Astrocyte of the cerebellum (primary cell): ENCODE results near the gene PITHD1.
A peak's percentile ranks its signal among the peaks of the same experiment; 100 is the strongest.

Experiments
- DNase-seq: peaks from one replicate; pipeline ENCODE4 v3.0.0-alpha.2; 2011; ENCODE audit warnings: low read depth
- H3K4me3 ChIP-seq: 2 replicates; pipeline ENCODE4 v1.5.1; 2011; ENCODE audit warnings: mild to moderate bottlenecking, low read depth, low read length, moderate library complexity
- CTCF ChIP-seq: IDR thresholded peaks from 2 replicates; pipeline ENCODE4 v1.5.1; 2012; ENCODE audit warnings: low read length, low read depth, moderate library complexity, mild to moderate bottlenecking; ENCODE audit errors: missing control alignments
- in situ Hi-C: cut with HindIII; loops from 2 replicates; pipeline ENCODE4 v1.10.0; 2017; ENCODE audit warnings: low sequenced_read_pairs

Gene PITHD1

GRCh38 chr1:23810818-23811540 is 32.8 kb downstream of the PITHD1 start:
- no peak overlapping the region for H3K4me3 ChIP-seq
- peak; percentile 63 for TF ChIP-seq CTCF
- in situ Hi-C loops, result no loop called here
- no peak for DNase-seq

- TF ChIP-seq CTCF, result no peak
- no peak overlapping the region for H3K4me3 ChIP-seq
- in situ Hi-C loops, result no loop called here
- DNase-seq, result no peak
Measured at GRCh38 chr1:23814016-23814415, 35.8 kb downstream of the PITHD1 start.

GRCh38 chr1:23816361-23816760 is 38.1 kb downstream of the PITHD1 start:
- in situ Hi-C loops, result no loop called here
- no peak overlapping the region for H3K4me3 ChIP-seq
- DNase-seq, result no peak
- no peak for TF ChIP-seq CTCF

GRCh38 chr1:23816906-23817305 is 38.7 kb downstream of the PITHD1 start:
- H3K4me3 ChIP-seq, result no peak overlapping the region
- TF ChIP-seq CTCF, result no peak
- no peak for DNase-seq
- in situ Hi-C loops, result no loop called here

GRCh38 chr1:23817633-23818032 is 39.4 kb downstream of the PITHD1 start:
- DNase-seq, result no peak
- no peak for TF ChIP-seq CTCF
- no peak overlapping the region for H3K4me3 ChIP-seq
- in situ Hi-C loops, result no loop called here

- no peak overlapping the region for H3K4me3 ChIP-seq
- no peak for TF ChIP-seq CTCF
- in situ Hi-C loops, result loop anchor here (5.0 kb wide), 1 partner anchor 39 kb away; no protein-coding TSS in a partner anchor
- no peak for DNase-seq
Measured at GRCh38 chr1:23823767-23824166, 45.5 kb downstream of the PITHD1 start.

- peak overlapping the region; percentile 73 for H3K4me3 ChIP-seq
- no peak for DNase-seq
- in situ Hi-C loops, result loop anchor here (5.0 kb wide), 1 partner anchor 38 kb away; no protein-coding TSS in a partner anchor
- TF ChIP-seq CTCF, result no peak
Measured at GRCh38 chr1:23824711-23825075, 46.5 kb downstream of the PITHD1 start.
